GM19240 (cell line): ENCODE measurements around the gene C2orf68.
"Not testable (repeated sequence)": the region's sequence is repeated elsewhere in the genome, so short reads cannot be mapped to it uniquely, and the experiment has no call there.

Experiments used
- DNase-seq: peaks from one replicate; pipeline ENCODE4 v3.0.0; 2011; ENCODE audit warnings: low spot score; ENCODE audit not compliant: insufficient read length

C2orf68 gene

GRCh38 chr2:85582492-85582891 is 29.4 kb downstream of the C2orf68 start:
- no peak for DNase-seq

GRCh38 chr2:85580206-85580605 is 31.7 kb downstream of the C2orf68 start:
- DNase-seq, result no peak

GRCh38 chr2:85579266-85579935 is 32.5 kb downstream of the C2orf68 start:
- DNase-seq, result no peak

GRCh38 chr2:85578243-85579180 is 33.4 kb downstream of the C2orf68 start:
- DNase-seq, result peak; percentile 25

- DNase-seq, result peak; percentile 69
Observed at GRCh38 chr2:85577386-85578242, 34.3 kb downstream of the C2orf68 start, which contains the start of gene VAMP8. Gene VAMP8, plus strand, starts transcription at chr2:85577586. Its CDS starts 61 bp downstream, at chr2:85577647.

GRCh38 chr2:85577063-85577385 is 34.8 kb downstream of the C2orf68 start:
- no peak for DNase-seq

GRCh38 chr2:85575739-85576138 is 36.1 kb downstream of the C2orf68 start:
- DNase-seq, result no peak

- DNase-seq, result no peak
Observed at GRCh38 chr2:85566265-85566664, 45.6 kb downstream of the C2orf68 start.

GRCh38 chr2:85564144-85564563 is 47.7 kb downstream of the C2orf68 start:
- no peak for DNase-seq

- peak; percentile 78 for DNase-seq
Observed at GRCh38 chr2:85561280-85562212, 50.3 kb downstream of the C2orf68 start, which contains the start of gene GGCX. Gene GGCX, minus strand, starts transcription at chr2:85561493. Its CDS starts 65 bp downstream, at chr2:85561428.

- no peak for DNase-seq
Observed at GRCh38 chr2:85560812-85561279, 51.0 kb downstream of the C2orf68 start.

GRCh38 chr2:85560403-85560726 is 51.5 kb downstream of the C2orf68 start:
- DNase-seq, result not testable (repeated sequence)

GRCh38 chr2:85558160-85558559 is 53.7 kb downstream of the C2orf68 start:
- no peak for DNase-seq

GRCh38 chr2:85557130-85557529 is 54.7 kb downstream of the C2orf68 start:
- no peak for DNase-seq
